HL-60 (cell line): ENCODE data around the gene RHBDL1.

Experiments
- DNase-seq, 2 experiments: peaks; one replicate each; pipeline ENCODE4 v3.0.0-alpha.2; 2010 to 2020; ENCODE audit warnings: low read depth in 1 of 2, low spot score in 1 of 2
- H3K27ac ChIP-seq: fragments of 250-450 bp; sonication (Bioruptor Pico); replicated peaks from 2 replicates; pipeline ENCODE4 v1.5.1; 2020; ENCODE audit warnings: mild to moderate bottlenecking, moderate library complexity
- H3K27me3 ChIP-seq: fragments of 250-450 bp; sonication (Bioruptor Pico); 2 replicates; pipeline ENCODE4 v1.5.1; 2021; ENCODE audit warnings: mild to moderate bottlenecking, moderate library complexity; ENCODE audit not compliant: insufficient read depth, poor library complexity, severe bottlenecking
- H3K4me3 ChIP-seq: replicated peaks from 2 replicates; pipeline ENCODE4 v1.5.1; 2011; ENCODE audit warnings: mild to moderate bottlenecking, control low read depth, low read length; ENCODE audit not compliant: insufficient read depth
- CTCF ChIP-seq: IDR thresholded peaks from one replicate; pipeline ENCODE4 v1.5.1; 2011; ENCODE audit warnings: low read length, control low read depth, inconsistent platforms; ENCODE audit not compliant: insufficient read depth
- GABPA ChIP-seq: IDR thresholded peaks from 2 replicates; pipeline ENCODE4 v1.6.1; 2012; ENCODE audit warnings: low read depth
- POLR2AphosphoS5 ChIP-seq: IDR thresholded peaks from 2 replicates; pipeline ENCODE4 v1.6.1; 2012; ENCODE audit warnings: low read depth
- REST ChIP-seq: IDR thresholded peaks from 2 replicates; pipeline ENCODE4 v1.6.1; 2012; ENCODE audit warnings: low read depth; ENCODE audit not compliant: insufficient replicate concordance
- SPI1 ChIP-seq: IDR thresholded peaks from 2 replicates; pipeline ENCODE4 v1.6.1; 2012; ENCODE audit warnings: low read depth, mild to moderate bottlenecking, borderline replicate concordance

RHBDL1 gene

GRCh38 chr16:641326-642188, 33.9 kb upstream of the RHBDL1 start, which contains the start of gene MCRIP2:
MCRIP2 (plus strand) TSS chr16:641828; CDS start chr16:641992, 164 bp downstream.
- H3K27ac ChIP-seq = peak within 1 kb of the TSS; percentile 95

GRCh38 chr16:642189-643049, 33.1 kb upstream of the RHBDL1 start:
- DNase-seq = peak; percentile 62 to 78
- Histone ChIP-seq H3K27ac (peak overlapping the region; percentile 93), H3K4me3 (peak overlapping the region; percentile 68), H3K27me3 (no peaks in the 10 kb centered on the region)
- TF ChIP-seq SPI1 = 0 out of 2 replicates have a peak, but pooled peaks have one; percentile 9
- no peak for TF ChIP-seq GABPA
- peak; percentile 15 for TF ChIP-seq REST

More at GRCh38 chr16:641326-642188, 33.9 kb upstream of the RHBDL1 start, which contains the start of gene MCRIP2:
- Histone ChIP-seq H3K27me3 (no peaks in the 10 kb centered on the region), H3K4me3 (peak within 1 kb of the TSS; percentile 68)
- TF ChIP-seq GABPA = no peak
- TF ChIP-seq POLR2AphosphoS5 = peak; percentile 85
- DNase-seq = peak; percentile 82 to 84

- TF ChIP-seq REST (no peak), GABPA (no peak), POLR2AphosphoS5 (no peak), SPI1 (no peak), CTCF (no peak)
- H3K4me3 ChIP-seq = peak overlapping the region; percentile 68
- H3K27ac ChIP-seq = peak overlapping the region; percentile 93
- DNase-seq = no peak
- H3K27me3 ChIP-seq = no peaks in the 10 kb centered on the region
These were observed 32.5 kb upstream of the RHBDL1 start for GRCh38 chr16:643050-643368.

GRCh38 chr16:644556-644955, 30.9 kb upstream of the RHBDL1 start:
- TF ChIP-seq GABPA = no peak
- TF ChIP-seq SPI1 = no peak
- TF ChIP-seq REST = no peak
- TF ChIP-seq POLR2AphosphoS5 = no peak
- TF ChIP-seq CTCF = no peak
- Histone ChIP-seq H3K27me3 (no peaks in the 10 kb centered on the region), H3K27ac (no peak overlapping the region), H3K4me3 (no peak overlapping the region)
- DNase-seq = no peak
